WERI-Rb-1 (cell line): ENCODE measurements around the gene SRD5A1.
A peak's percentile ranks its signal among the peaks of the same experiment; 100 is the strongest.

Experiments
- DNase-seq: peaks from one replicate; pipeline ENCODE4 v3.0.0-alpha.2; 2020
- H3K27ac ChIP-seq: fragments of 250-450 bp; sonication (Bioruptor Pico); 2 replicates; pipeline ENCODE4 v1.5.1; 2020; ENCODE audit warnings: mild to moderate bottlenecking, moderate library complexity
- H3K27me3 ChIP-seq: fragments of 250-450 bp; sonication (Bioruptor Pico); 2 replicates; pipeline ENCODE4 v1.5.1; 2021; ENCODE audit warnings: mild to moderate bottlenecking, low read depth, moderate library complexity; ENCODE audit not compliant: insufficient read depth, severe bottlenecking
- H3K36me3 ChIP-seq: fragments of 250-450 bp; sonication (Bioruptor Pico); 2 replicates; pipeline ENCODE4 v1.5.1; 2020; ENCODE audit warnings: mild to moderate bottlenecking, moderate library complexity
- H3K4me3 ChIP-seq: 2 replicates; pipeline ENCODE4 v1.5.1; 2011; ENCODE audit warnings: low read depth, mild to moderate bottlenecking, control low read depth, low read length
- H3K9me3 ChIP-seq: fragments of 250-450 bp; sonication (Bioruptor Pico); 2 replicates; pipeline ENCODE4 v1.5.1; 2021; ENCODE audit warnings: mild to moderate bottlenecking, moderate library complexity; ENCODE audit not compliant: severe bottlenecking
- CTCF ChIP-seq: IDR thresholded peaks from 2 replicates; pipeline ENCODE4 v1.5.1; 2011; ENCODE audit warnings: low read depth, mild to moderate bottlenecking, control low read depth, inconsistent platforms, low read length

Gene SRD5A1

GRCh38 chr5:6626508-6626907 is 6.7 kb upstream of the SRD5A1 start:
- no peak for TF ChIP-seq CTCF
- H3K27me3 ChIP-seq, result no peaks in the 10 kb centered on the region
- H3K9me3 ChIP-seq, result no peaks in the 10 kb centered on the region
- no peak for DNase-seq
- no peak overlapping the region for H3K4me3 ChIP-seq
- no peak overlapping the region for H3K27ac ChIP-seq
- peaks cover 93% of the 10 kb centered on the region for H3K36me3 ChIP-seq

DNA sequence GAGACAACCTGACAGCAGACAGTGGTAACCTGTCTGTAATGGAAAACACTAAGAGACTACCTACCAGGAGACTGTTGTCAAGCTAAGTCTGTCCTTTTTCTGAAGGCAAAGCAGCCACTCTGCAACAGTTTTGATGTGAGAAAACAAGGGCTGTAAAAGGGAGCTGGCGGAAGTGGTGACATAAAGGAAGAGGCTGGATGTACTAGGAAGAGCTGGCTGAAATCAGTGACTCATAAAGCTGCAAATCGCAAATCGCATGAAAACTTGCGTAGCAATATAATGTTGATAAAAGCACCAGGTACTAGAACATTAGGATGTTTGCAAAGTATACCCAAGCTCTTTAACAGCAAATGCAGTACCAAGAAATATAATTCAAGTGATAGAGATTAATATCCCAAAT is 1.8 kb upstream of the SRD5A1 start:
- DNase-seq, result no peak
- no peak overlapping the region for H3K27ac ChIP-seq
- H3K4me3 ChIP-seq, result no peak overlapping the region
- no peaks in the 10 kb centered on the region for H3K9me3 ChIP-seq
- no peaks in the 10 kb centered on the region for H3K27me3 ChIP-seq
- peaks cover 57% of the 10 kb centered on the region for H3K36me3 ChIP-seq
- no peak for TF ChIP-seq CTCF

GRCh38 chr5:6632324-6632887 is 834 bp upstream of the SRD5A1 start:
- H3K4me3 ChIP-seq, result peak overlapping the region; percentile 93
- H3K9me3 ChIP-seq, result no peaks in the 10 kb centered on the region
- TF ChIP-seq CTCF, result no peak
- peaks cover 48% of the 10 kb centered on the region for H3K36me3 ChIP-seq
- no peaks in the 10 kb centered on the region for H3K27me3 ChIP-seq
- H3K27ac ChIP-seq, result peak overlapping the region; percentile 100
- DNase-seq, result peak; percentile 43

DNA sequence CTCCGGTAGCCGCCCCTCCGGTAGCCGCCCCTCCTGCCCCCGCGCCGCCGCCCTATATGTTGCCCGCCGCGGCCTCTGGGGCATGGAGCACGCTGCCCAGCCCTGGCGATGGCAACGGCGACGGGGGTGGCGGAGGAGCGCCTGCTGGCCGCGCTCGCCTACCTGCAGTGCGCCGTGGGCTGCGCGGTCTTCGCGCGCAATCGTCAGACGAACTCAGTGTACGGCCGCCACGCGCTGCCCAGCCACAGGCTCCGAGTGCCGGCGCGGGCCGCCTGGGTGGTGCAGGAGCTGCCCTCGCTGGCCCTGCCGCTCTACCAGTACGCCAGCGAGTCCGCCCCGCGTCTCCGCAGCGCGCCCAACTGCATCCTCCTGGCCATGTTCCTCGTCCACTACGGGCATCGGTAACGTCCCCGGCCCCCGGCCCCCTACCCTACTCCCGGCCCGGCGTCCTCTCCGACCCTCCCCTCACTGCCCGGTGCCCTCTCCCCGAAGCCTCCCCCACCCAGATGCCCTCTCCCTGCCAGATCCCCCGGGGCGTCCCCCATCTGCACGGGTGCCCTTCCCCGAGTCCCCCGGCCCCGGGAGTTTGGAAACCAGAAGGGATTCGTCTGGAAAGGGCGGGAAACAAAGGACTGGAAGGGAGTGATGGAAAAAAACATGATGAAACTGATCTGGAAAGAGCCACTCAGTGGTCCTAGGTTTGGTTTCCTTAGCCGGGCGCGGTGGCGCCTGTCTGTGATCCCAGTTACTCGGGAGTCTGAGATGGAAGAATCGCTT is 417 bp downstream of the SRD5A1 start:
- Histone ChIP-seq H3K9me3 (no peaks in the 10 kb centered on the region), H3K27me3 (no peaks in the 10 kb centered on the region), H3K4me3 (peak overlapping the region; percentile 93), H3K36me3 (peaks cover 36% of the 10 kb centered on the region), H3K27ac (peak overlapping the region; percentile 100)
- peak; percentile 52 for DNase-seq
- no peak for TF ChIP-seq CTCF

GRCh38 chr5:6634306-6634705 is 1.1 kb downstream of the SRD5A1 start:
- Histone ChIP-seq H3K36me3 (peaks cover 30% of the 10 kb centered on the region), H3K27ac (no peak overlapping the region), H3K9me3 (no peaks in the 10 kb centered on the region), H3K27me3 (no peaks in the 10 kb centered on the region), H3K4me3 (peak overlapping the region; percentile 93)
- no peak for DNase-seq
- TF ChIP-seq CTCF, result no peak
